ENCODE measurements around the gene WWTR1. TPM values are rescaled to one million over a fixed set of nuclear protein-coding genes. Genes with fewer than 3 reads are reported as not detected.

WWTR1 gene
- total and polyA plus RNA-seq, 2 experiments from 2014 or later, result 25.1 to 26.2 TPM

DNA sequence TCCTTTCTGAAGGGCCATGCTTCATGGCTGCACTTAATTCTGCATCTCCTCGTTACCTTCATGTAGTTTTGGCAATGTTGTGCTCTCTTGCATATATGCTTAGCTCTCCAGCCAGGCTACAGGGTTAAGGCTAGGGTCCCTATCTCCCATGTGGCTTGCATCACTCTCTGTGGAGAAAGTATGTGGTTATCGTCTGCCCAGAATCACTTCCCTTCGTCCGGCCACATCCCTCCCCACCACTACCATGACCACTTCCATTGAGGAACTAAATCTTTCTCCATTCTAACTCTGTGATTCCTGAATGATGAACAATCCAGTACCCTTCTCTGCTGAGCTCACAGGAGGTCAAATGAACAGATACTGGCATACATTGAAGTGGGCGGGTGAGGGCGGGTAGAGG, 34.0 kb downstream of the WWTR1 start:
- Histone ChIP-seq H3K36me3 (ENCODE audit: insufficient read depth) (no peaks in the 10 kb centered on the region), H2AFZ (no peak overlapping the region), H3K27me3 (ENCODE audit: insufficient read depth) (no peaks in the 10 kb centered on the region), H3K79me2 (replicated peaks; ENCODE audit: insufficient read depth) (peaks cover 88% of the 10 kb centered on the region), H3K4me1 (ENCODE audit: insufficient read depth) (peaks cover 46% of the 10 kb centered on the region), H4K20me1 (replicated peaks; ENCODE audit: insufficient read depth) (peaks cover 3% of the 10 kb centered on the region; the same call in 1 of the 2 replicates), H3K9me2 (ENCODE audit: insufficient read depth) (peaks cover 9% of the 10 kb centered on the region; the same call in 1 of the 2 replicates), H3K4me3 (no peak overlapping the region), H3K27ac (ENCODE audit: low read depth) (no peak overlapping the region), H3F3A (replicated peaks; ENCODE audit: low read depth) (no peaks in the 10 kb centered on the region; the same call in 1 of the 2 replicates), H3K4me2 (no peak overlapping the region)
- no peaks in the 10 kb centered on the region for H3K9me3 Mint-ChIP-seq
- peaks cover 2% of the 10 kb centered on the region for H3K27me3 Mint-ChIP-seq (ENCODE audit: insufficient read depth, low read depth, poor library complexity)
- H3K27ac Mint-ChIP-seq, result no peak overlapping the region
- no peak for DNase-seq (ENCODE audit: low spot score)
- peaks cover 38% of the 10 kb centered on the region for H3K4me1 Mint-ChIP-seq
- no peak overlapping the region for H3K4me3 Mint-ChIP-seq
- ATAC-seq, result no peak
- no peaks in the 10 kb centered on the region for H3K36me3 Mint-ChIP-seq (ENCODE audit: low read depth)
- TF ChIP-seq, protein P1, sequence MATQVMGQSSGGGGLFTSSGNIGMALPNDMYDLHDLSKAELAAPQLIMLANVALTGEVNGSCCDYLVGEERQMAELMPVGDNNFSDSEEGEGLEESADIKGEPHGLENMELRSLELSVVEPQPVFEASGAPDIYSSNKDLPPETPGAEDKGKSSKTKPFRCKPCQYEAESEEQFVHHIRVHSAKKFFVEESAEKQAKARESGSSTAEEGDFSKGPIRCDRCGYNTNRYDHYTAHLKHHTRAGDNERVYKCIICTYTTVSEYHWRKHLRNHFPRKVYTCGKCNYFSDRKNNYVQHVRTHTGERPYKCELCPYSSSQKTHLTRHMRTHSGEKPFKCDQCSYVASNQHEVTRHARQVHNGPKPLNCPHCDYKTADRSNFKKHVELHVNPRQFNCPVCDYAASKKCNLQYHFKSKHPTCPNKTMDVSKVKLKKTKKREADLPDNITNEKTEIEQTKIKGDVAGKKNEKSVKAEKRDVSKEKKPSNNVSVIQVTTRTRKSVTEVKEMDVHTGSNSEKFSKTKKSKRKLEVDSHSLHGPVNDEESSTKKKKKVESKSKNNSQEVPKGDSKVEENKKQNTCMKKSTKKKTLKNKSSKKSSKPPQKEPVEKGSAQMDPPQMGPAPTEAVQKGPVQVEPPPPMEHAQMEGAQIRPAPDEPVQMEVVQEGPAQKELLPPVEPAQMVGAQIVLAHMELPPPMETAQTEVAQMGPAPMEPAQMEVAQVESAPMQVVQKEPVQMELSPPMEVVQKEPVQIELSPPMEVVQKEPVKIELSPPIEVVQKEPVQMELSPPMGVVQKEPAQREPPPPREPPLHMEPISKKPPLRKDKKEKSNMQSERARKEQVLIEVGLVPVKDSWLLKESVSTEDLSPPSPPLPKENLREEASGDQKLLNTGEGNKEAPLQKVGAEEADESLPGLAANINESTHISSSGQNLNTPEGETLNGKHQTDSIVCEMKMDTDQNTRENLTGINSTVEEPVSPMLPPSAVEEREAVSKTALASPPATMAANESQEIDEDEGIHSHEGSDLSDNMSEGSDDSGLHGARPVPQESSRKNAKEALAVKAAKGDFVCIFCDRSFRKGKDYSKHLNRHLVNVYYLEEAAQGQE (IDR thresholded peaks at IDR 0.05; ENCODE audit: unreplicated experiment), result no peak
- TF ChIP-seq POLR2AphosphoS5 (IDR thresholded peaks at IDR 0.05; ENCODE audit: low read depth) (no peak), CREB1 (CRISPR knock-in tag; IDR thresholded peaks at IDR 0.05; ENCODE audit: low read depth) (no peak), EZH2 (IDR thresholded peaks at IDR 0.05; ENCODE audit: low read depth, unreplicated experiment) (no peak), ZNF331 (CRISPR knock-in tag; IDR thresholded peaks at IDR 0.05; ENCODE audit: low read depth) (no peak), ZNF114 (CRISPR knock-in tag; IDR thresholded peaks at IDR 0.05) (no peak), STAT1 (IDR thresholded peaks at IDR 0.05; ENCODE audit: unreplicated experiment) (no peak), NANOG (IDR thresholded peaks at IDR 0.05; ENCODE audit: borderline replicate concordance) (no peak), EZH2phosphoT487 (IDR thresholded peaks at IDR 0.05; ENCODE audit: unreplicated experiment) (no peak), JUNB (IDR thresholded peaks at IDR 0.05; ENCODE audit: unreplicated experiment) (no peak)
- TF ChIP-seq, protein P2, sequence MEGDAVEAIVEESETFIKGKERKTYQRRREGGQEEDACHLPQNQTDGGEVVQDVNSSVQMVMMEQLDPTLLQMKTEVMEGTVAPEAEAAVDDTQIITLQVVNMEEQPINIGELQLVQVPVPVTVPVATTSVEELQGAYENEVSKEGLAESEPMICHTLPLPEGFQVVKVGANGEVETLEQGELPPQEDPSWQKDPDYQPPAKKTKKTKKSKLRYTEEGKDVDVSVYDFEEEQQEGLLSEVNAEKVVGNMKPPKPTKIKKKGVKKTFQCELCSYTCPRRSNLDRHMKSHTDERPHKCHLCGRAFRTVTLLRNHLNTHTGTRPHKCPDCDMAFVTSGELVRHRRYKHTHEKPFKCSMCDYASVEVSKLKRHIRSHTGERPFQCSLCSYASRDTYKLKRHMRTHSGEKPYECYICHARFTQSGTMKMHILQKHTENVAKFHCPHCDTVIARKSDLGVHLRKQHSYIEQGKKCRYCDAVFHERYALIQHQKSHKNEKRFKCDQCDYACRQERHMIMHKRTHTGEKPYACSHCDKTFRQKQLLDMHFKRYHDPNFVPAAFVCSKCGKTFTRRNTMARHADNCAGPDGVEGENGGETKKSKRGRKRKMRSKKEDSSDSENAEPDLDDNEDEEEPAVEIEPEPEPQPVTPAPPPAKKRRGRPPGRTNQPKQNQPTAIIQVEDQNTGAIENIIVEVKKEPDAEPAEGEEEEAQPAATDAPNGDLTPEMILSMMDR (conservative IDR thresholded peaks at IDR 0.05; ENCODE audit: low read depth in 2 of 2), result no peak
- TF ChIP-seq, protein P3, sequence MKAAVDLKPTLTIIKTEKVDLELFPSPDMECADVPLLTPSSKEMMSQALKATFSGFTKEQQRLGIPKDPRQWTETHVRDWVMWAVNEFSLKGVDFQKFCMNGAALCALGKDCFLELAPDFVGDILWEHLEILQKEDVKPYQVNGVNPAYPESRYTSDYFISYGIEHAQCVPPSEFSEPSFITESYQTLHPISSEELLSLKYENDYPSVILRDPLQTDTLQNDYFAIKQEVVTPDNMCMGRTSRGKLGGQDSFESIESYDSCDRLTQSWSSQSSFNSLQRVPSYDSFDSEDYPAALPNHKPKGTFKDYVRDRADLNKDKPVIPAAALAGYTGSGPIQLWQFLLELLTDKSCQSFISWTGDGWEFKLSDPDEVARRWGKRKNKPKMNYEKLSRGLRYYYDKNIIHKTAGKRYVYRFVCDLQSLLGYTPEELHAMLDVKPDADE (IDR thresholded peaks at IDR 0.05), result no peak
- TF ChIP-seq, protein P4, sequence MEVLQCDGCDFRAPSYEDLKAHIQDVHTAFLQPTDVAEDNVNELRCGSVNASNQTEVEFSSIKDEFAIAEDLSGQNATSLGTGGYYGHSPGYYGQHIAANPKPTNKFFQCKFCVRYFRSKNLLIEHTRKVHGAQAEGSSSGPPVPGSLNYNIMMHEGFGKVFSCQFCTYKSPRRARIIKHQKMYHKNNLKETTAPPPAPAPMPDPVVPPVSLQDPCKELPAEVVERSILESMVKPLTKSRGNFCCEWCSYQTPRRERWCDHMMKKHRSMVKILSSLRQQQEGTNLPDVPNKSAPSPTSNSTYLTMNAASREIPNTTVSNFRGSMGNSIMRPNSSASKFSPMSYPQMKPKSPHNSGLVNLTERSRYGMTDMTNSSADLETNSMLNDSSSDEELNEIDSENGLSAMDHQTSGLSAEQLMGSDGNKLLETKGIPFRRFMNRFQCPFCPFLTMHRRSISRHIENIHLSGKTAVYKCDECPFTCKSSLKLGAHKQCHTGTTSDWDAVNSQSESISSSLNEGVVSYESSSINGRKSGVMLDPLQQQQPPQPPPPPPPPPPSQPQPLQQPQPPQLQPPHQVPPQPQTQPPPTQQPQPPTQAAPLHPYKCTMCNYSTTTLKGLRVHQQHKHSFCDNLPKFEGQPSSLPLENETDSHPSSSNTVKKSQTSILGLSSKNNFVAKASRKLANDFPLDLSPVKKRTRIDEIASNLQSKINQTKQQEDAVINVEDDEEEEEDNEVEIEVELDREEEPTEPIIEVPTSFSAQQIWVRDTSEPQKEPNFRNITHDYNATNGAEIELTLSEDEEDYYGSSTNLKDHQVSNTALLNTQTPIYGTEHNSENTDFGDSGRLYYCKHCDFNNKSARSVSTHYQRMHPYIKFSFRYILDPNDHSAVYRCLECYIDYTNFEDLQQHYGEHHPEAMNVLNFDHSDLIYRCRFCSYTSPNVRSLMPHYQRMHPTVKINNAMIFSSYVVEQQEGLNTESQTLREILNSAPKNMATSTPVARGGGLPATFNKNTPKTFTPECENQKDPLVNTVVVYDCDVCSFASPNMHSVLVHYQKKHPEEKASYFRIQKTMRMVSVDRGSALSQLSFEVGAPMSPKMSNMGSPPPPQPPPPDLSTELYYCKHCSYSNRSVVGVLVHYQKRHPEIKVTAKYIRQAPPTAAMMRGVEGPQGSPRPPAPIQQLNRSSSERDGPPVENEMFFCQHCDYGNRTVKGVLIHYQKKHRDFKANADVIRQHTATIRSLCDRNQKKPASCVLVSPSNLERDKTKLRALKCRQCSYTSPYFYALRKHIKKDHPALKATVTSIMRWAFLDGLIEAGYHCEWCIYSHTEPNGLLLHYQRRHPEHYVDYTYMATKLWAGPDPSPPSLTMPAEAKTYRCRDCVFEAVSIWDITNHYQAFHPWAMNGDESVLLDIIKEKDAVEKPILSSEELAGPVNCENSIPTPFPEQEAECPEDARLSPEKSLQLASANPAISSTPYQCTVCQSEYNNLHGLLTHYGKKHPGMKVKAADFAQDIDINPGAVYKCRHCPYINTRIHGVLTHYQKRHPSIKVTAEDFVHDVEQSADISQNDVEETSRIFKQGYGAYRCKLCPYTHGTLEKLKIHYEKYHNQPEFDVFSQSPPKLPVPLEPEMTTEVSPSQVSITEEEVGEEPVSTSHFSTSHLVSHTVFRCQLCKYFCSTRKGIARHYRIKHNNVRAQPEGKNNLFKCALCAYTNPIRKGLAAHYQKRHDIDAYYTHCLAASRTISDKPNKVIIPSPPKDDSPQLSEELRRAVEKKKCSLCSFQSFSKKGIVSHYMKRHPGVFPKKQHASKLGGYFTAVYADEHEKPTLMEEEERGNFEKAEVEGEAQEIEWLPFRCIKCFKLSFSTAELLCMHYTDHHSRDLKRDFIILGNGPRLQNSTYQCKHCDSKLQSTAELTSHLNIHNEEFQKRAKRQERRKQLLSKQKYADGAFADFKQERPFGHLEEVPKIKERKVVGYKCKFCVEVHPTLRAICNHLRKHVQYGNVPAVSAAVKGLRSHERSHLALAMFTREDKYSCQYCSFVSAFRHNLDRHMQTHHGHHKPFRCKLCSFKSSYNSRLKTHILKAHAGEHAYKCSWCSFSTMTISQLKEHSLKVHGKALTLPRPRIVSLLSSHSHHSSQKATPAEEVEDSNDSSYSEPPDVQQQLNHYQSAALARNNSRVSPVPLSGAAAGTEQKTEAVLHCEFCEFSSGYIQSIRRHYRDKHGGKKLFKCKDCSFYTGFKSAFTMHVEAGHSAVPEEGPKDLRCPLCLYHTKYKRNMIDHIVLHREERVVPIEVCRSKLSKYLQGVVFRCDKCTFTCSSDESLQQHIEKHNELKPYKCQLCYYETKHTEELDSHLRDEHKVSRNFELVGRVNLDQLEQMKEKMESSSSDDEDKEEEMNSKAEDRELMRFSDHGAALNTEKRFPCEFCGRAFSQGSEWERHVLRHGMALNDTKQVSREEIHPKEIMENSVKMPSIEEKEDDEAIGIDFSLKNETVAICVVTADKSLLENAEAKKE (CRISPR knock-in tag; IDR thresholded peaks at IDR 0.05), result no peak

All from GM23338 (cell line).